GM19193 (cell line): ENCODE results near the gene ZNF771.

Source experiments
- POLR2A ChIP-seq: IDR thresholded peaks from 4 replicates; pipeline ENCODE4 v1.6.1; 2011; ENCODE audit not compliant: insufficient read depth, insufficient read length; ENCODE audit errors: extremely low read depth

ZNF771 gene

GRCh38 chr16:30434852-30435251 lies 27.4 kb downstream of the ZNF771 start:
- no peak for TF ChIP-seq POLR2A

- TF ChIP-seq POLR2A, result no peak
Observed at GRCh38 chr16:30437511-30438046, 30.2 kb downstream of the ZNF771 start.

GRCh38 chr16:30438835-30439234 lies 31.4 kb downstream of the ZNF771 start:
- no peak for TF ChIP-seq POLR2A

GRCh38 chr16:30439720-30440348 lies 32.4 kb downstream of the ZNF771 start:
- TF ChIP-seq POLR2A, result no peak

- no peak for TF ChIP-seq POLR2A
Observed at GRCh38 chr16:30443631-30444030, 36.2 kb downstream of the ZNF771 start.

- TF ChIP-seq POLR2A, result no peak
Observed at GRCh38 chr16:30444231-30445148, 37.1 kb downstream of the ZNF771 start.

GRCh38 chr16:30445149-30445407 lies 37.7 kb downstream of the ZNF771 start:
- no peak for TF ChIP-seq POLR2A

- peak; percentile 97 for TF ChIP-seq POLR2A
Observed at GRCh38 chr16:30445408-30446202, 38.2 kb downstream of the ZNF771 start, which contains the start of gene SEPHS2. TSS of gene SEPHS2 (minus strand) at chr16:30445874. CDS start at chr16:30445727, 147 bp downstream.

GRCh38 chr16:30446203-30446595 lies 38.8 kb downstream of the ZNF771 start:
- TF ChIP-seq POLR2A, result no peak

GRCh38 chr16:30447512-30448226 lies 40.3 kb downstream of the ZNF771 start:
- TF ChIP-seq POLR2A, result no peak

- no peak for TF ChIP-seq POLR2A
Observed at GRCh38 chr16:30449116-30449435, 41.7 kb downstream of the ZNF771 start.

- no peak for TF ChIP-seq POLR2A
Observed at GRCh38 chr16:30456302-30456701, 48.9 kb downstream of the ZNF771 start.

- no peak for TF ChIP-seq POLR2A
Observed at GRCh38 chr16:30457256-30457655, 49.9 kb downstream of the ZNF771 start.

- TF ChIP-seq POLR2A, result no peak
Observed at GRCh38 chr16:30457743-30458560, 50.5 kb downstream of the ZNF771 start.
